Endothelial cell of umbilical vein (primary cell): ENCODE results near the gene PAPPA2. TPM values are rescaled to one million over a fixed set of nuclear protein-coding genes. Genes with fewer than 3 reads are reported as not detected.

Experiments used
- BruUV-seq: library from RNA; stranded (reverse); fragments of 400-500 nt; replicated peaks from 2 replicates; lab custom pipeline; 2021; lab: Mats Ljungman, UMichigan
- CTCF ChIA-PET: fragments of 300-600, 350-600 bp; sonication (Branson Sonifier 250); formaldehyde crosslinking; loops from one replicate; lab custom pipeline; 2021; ENCODE audit warnings: antibody characterized with exemption, inconsistent platforms; lab: Charles Lee
- POLR2A ChIA-PET: fragments of 300-600, 350-600 bp; sonication (Branson Sonifier 250); formaldehyde crosslinking; loops from one replicate; lab custom pipeline; 2021; ENCODE audit warnings: antibody characterized with exemption, inconsistent platforms; lab: Charles Lee
- DNase-seq: peaks from one replicate; pipeline ENCODE4 v3.0.0-alpha.2; 2011; ENCODE audit warnings: low read depth, low spot score
- FAIRE-seq: peaks from 2 replicates; lab custom pipeline; 2011; peaks lifted over from hg19 to GRCh38; lab: Jason Lieb, UNC
- H2AFZ ChIP-seq: 2 replicates; pipeline ENCODE4 v1.6.0; 2012; ENCODE audit warnings: low read depth, low read length, control low read depth, inconsistent platforms
- H3K27ac ChIP-seq: 2 replicates; pipeline ENCODE4 v1.5.1; 2011; ENCODE audit warnings: low read depth, mild to moderate bottlenecking, control low read depth, low read length, moderate library complexity; ENCODE audit not compliant: insufficient read depth
- H3K27me3 ChIP-seq, 2 experiments: 2 replicates each; pipeline versions ENCODE4 v1.6.0 to v1.6.1; 2011; ENCODE audit warnings: low read length in 2 of 2, mixed read lengths in 1 of 2; ENCODE audit not compliant: control insufficient read depth in 2 of 2, insufficient read depth in 2 of 2
- H3K36me3 ChIP-seq, 2 experiments: 2 replicates in 1 of 2; 3 replicates in 1 of 2; pipeline ENCODE4 v1.5.1; 2011; ENCODE audit warnings: low read length in 2 of 2, mild to moderate bottlenecking in 1 of 2, moderate library complexity in 1 of 2; ENCODE audit not compliant: control insufficient read depth in 2 of 2, insufficient read depth in 2 of 2; ENCODE audit errors: extremely low read depth in 1 of 2
- H3K4me1 ChIP-seq: 3 replicates; pipeline ENCODE4 v1.5.1; 2011; ENCODE audit warnings: mild to moderate bottlenecking, low read length; ENCODE audit not compliant: control insufficient read depth, insufficient read depth; ENCODE audit errors: extremely low read depth
- H3K4me2 ChIP-seq: 2 replicates; pipeline ENCODE4 v1.6.1; 2011; ENCODE audit warnings: low read length, control low read depth, mixed read lengths; ENCODE audit not compliant: insufficient read depth
- H3K4me3 ChIP-seq, 3 experiments: fragments of 200-600 bp in 1 of 3; sonication (generic), shearing (Covaris generic) in 1 of 3; replicated peaks in 1 of 3; 2 replicates each; pipeline ENCODE4 v1.5.1; 2011 to 2016; ENCODE audit warnings: control low read depth in 3 of 3, low read length in 3 of 3, mild to moderate bottlenecking in 2 of 3, inconsistent platforms in 1 of 3, low read depth in 1 of 3, moderate library complexity in 1 of 3; ENCODE audit not compliant: insufficient read depth in 1 of 3
- H3K79me2 ChIP-seq: 2 replicates; pipeline ENCODE4 v1.6.0; 2012; ENCODE audit warnings: low read length, inconsistent platforms; ENCODE audit not compliant: control insufficient read depth, insufficient read depth
- H3K9ac ChIP-seq: replicated peaks from 2 replicates; pipeline ENCODE3; 2011; ENCODE audit warnings: low read length, control low read depth; ENCODE audit not compliant: insufficient read depth; ENCODE audit errors: extremely low read depth
- H3K9me1 ChIP-seq: replicated peaks from 3 replicates; pipeline ENCODE4 v1.6.0; 2011; ENCODE audit warnings: mild to moderate bottlenecking, low read length; ENCODE audit not compliant: control insufficient read depth, insufficient read depth; ENCODE audit errors: extremely low read depth
- H3K9me3 ChIP-seq: replicated peaks from 2 replicates; pipeline ENCODE4 v1.5.1; 2012; ENCODE audit warnings: low read length, inconsistent platforms; ENCODE audit not compliant: control insufficient read depth, insufficient read depth
- H4K20me1 ChIP-seq: replicated peaks from 2 replicates; pipeline ENCODE3; 2011; ENCODE audit warnings: mild to moderate bottlenecking, low read length; ENCODE audit not compliant: control insufficient read depth, insufficient read depth; ENCODE audit errors: extremely low read depth
- CTCF ChIP-seq, 2 donors: IDR thresholded peaks; 1 replicate in 1 of 2; 2 replicates in 1 of 2; pipeline ENCODE4 v1.5.1; 2011; ENCODE audit warnings: low read length in 2 of 2, mild to moderate bottlenecking in 2 of 2, moderate library complexity in 2 of 2, control low read depth in 1 of 2, inconsistent platforms in 1 of 2, low read depth in 1 of 2; ENCODE audit not compliant: insufficient read depth in 1 of 2; ENCODE audit errors: extremely low read depth in 1 of 2
- EZH2 ChIP-seq: IDR thresholded peaks from 2 replicates; pipeline ENCODE4 v1.6.1; 2012; ENCODE audit warnings: borderline replicate concordance, low read depth, mild to moderate bottlenecking, moderate library complexity, low read length, inconsistent platforms; ENCODE audit not compliant: severe bottlenecking
- FOS ChIP-seq: IDR thresholded peaks from 2 replicates; pipeline ENCODE4 v1.6.1; 2011; ENCODE audit warnings: mild to moderate bottlenecking, low read length, moderate library complexity, borderline replicate concordance; ENCODE audit not compliant: insufficient read depth
- GATA2 ChIP-seq: IDR thresholded peaks from 2 replicates; pipeline ENCODE4 v1.7.0; 2011; ENCODE audit warnings: low read depth, mild to moderate bottlenecking, moderate library complexity, mixed read lengths, low read length; ENCODE audit not compliant: insufficient read length, insufficient read depth
- JUN ChIP-seq: IDR thresholded peaks from 2 replicates; pipeline ENCODE4 v1.6.1; 2011; ENCODE audit warnings: borderline replicate concordance, low read depth; ENCODE audit not compliant: insufficient read length, insufficient read depth
- MAX ChIP-seq: IDR thresholded peaks from 2 replicates; pipeline ENCODE4 v1.6.1; 2011; ENCODE audit not compliant: insufficient read depth, insufficient read length
- MYC ChIP-seq: IDR thresholded peaks from one replicate; pipeline ENCODE4 v1.6.1; 2011; ENCODE audit warnings: mild to moderate bottlenecking, low read depth, low read length
- POLR2A ChIP-seq: IDR thresholded peaks from 2 replicates; pipeline ENCODE4 v1.6.1; 2012; ENCODE audit warnings: low read depth, mild to moderate bottlenecking, control low read depth, low read length
- POLR2AphosphoS5 ChIP-seq: IDR thresholded peaks from 2 replicates; pipeline ENCODE4 v1.6.1; 2012; ENCODE audit warnings: low read depth, mild to moderate bottlenecking, control low read depth, low read length, moderate library complexity; ENCODE audit not compliant: insufficient read depth
- dilution Hi-C: fragments of 300-500 bp; cut with MboI; formaldehyde crosslinking; loops from one replicate; pipeline ENCODE4 v1.15.0; 2019; ENCODE audit warnings: low sequenced_read_pairs; ENCODE audit not compliant: extremely low pct_ligation_motif_present
- intact Hi-C: fragments of 100-400 bp; cut with micrococcal nuclease; formaldehyde crosslinking; loops from one replicate; pipeline ENCODE4 v1.10.0; 2022
- polyA plus RNA-seq, 4 experiments: library from polyadenylated mRNA; depleted of rRNA in 3 of 4; stranded (reverse) in 3 of 4; unstranded in 1 of 4; fragments of >200 nt; gene quantifications; 2 replicates each; pipeline versions ENCODE4 v1.2.1 to v1.2.3, GENCODE V29; 2011 to 2012; ENCODE audit warnings: missing spikeins in 1 of 4
- total RNA-seq: library from RNA; stranded (reverse); gene quantifications from 2 replicates; pipeline ENCODE4 v1.2.3, GENCODE V29; 2021

The PAPPA2 gene
- total and polyA plus RNA-seq, 2 donors (not counting 3 experiments of a cell fraction or from before 2014, with no cell fraction given): not detected

- no peaks in the 10 kb centered on the region for H3K79me2 ChIP-seq
- no peaks in the 10 kb centered on the region for H4K20me1 ChIP-seq
- H3K9me1 ChIP-seq: no peaks in the 10 kb centered on the region
- no peak overlapping the region for H2AFZ ChIP-seq
- H3K4me1 ChIP-seq: no peaks in the 10 kb centered on the region
- no peak overlapping the region for H3K27ac ChIP-seq
- DNase-seq: no peak
- no peak overlapping the region for H3K9ac ChIP-seq
- H3K9me3 ChIP-seq: no peaks in the 10 kb centered on the region
- no TSS peak for BruUV-seq
- no peaks in the 10 kb centered on the region for H3K27me3 ChIP-seq
- dilution Hi-C loops: no loop called here
- intact Hi-C loops: no loop called here
- H3K4me2 ChIP-seq: no peak overlapping the region
- FAIRE-seq: no peak
- ChIA-PET CTCF (no interaction called here), POLR2A (no interaction called here)
- TF ChIP-seq POLR2AphosphoS5 (no peak), MYC (no peak), FOS (no peak), POLR2A (no peak), MAX (no peak), CTCF (IDR thresholded peaks at IDR 0.05; ENCODE audit: extremely low read depth in 1 of 2, insufficient read depth in 1 of 2, low read depth in 1 of 2, low read length in 2 of 2) (no peak), GATA2 (no peak), EZH2 (no peak), JUN (no peak)
- no peaks in the 10 kb centered on the region for H3K36me3 ChIP-seq
- no peak overlapping the region for H3K4me3 ChIP-seq
These were observed 88.2 kb downstream of the PAPPA2 start for GRCh38 chr1:176551146-176551545.
